Esophagus mucosa (tissue), 1 donor: Measurements from ENCODE around the gene RERE. TPM values are rescaled to one million over a fixed set of nuclear protein-coding genes. Genes with fewer than 3 reads are reported as not detected.

Source experiments
- ATAC-seq: fragments of 200-7000 bp; cut with Tn5 transposase; one replicate; pipeline ENCODE4 v1.9.1; 2020
- total RNA-seq: library from RNA; stranded (reverse); gene quantifications from one replicate; pipeline ENCODE4 v1.2.4, GENCODE V29; 2023
- donor health status: DM: yes; HTN: yes; CAD: no.

The RERE gene
- total RNA-seq, 1 donor from 2014 or later, result 33.0 TPM

DNA sequence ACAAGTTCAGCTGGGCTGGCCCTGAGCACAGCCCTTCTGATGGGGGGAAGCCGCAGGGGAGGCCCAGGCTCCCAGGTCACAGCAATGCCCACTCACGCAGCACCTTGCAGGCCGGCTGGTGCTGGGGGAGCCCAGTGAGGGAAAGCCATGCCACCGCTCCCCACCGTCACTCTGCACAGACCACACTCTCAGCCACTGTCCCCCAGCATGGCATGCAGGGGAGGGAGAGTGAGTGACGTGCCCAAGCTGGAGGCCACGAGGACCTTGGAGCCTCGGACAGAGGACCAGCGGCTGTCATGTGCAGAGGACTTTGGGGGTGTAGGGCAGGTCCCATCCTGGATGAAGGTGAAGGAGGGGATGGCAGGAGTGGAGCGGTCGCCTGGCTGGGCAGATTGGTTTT is 474.4 kb downstream of the RERE start:
- ATAC-seq, result peak; percentile 14

DNA sequence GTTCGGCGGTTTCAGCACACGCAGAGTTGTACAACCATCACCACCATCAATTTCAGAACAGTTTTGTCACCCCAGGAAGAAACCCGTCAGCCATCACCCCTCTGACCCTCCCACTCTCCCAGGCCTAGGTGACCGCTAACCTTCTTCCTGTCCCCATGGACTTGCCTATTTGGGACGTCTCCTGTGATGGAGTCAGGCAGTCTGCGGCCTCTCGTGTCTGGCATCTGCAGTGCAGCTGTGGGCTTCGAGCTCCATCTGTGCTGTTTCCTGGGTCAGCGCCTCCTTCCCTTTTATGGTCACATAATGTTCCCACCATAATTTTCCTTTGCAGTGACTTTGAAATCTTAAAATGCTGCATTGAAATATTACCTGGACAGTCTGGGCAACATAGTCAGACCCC is 475.1 kb downstream of the RERE start:
- ATAC-seq, result no peak

DNA sequence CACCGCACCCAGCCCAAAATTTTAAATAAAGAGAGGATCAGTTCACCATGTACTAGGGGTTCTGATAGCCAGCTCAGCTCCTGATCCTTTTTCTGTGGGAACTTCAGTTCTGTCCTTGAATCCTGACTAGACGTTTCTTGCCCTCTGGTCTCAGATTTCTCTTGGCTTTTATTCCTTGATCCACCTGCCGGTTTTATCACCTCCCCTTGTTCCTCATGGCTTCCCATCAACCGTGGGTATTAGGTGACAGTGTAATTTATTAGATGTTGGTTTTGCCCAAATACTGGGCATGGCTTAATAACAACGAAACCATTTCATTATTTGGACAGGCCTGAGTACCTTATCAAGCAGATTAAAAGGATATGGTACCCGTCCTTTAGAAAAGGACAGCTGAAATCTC is 477.0 kb downstream of the RERE start:
- ATAC-seq, result no peak

GRCh38 chr1:8339203-8339600 is 478.2 kb downstream of the RERE start:
- no peak for ATAC-seq

DNA sequence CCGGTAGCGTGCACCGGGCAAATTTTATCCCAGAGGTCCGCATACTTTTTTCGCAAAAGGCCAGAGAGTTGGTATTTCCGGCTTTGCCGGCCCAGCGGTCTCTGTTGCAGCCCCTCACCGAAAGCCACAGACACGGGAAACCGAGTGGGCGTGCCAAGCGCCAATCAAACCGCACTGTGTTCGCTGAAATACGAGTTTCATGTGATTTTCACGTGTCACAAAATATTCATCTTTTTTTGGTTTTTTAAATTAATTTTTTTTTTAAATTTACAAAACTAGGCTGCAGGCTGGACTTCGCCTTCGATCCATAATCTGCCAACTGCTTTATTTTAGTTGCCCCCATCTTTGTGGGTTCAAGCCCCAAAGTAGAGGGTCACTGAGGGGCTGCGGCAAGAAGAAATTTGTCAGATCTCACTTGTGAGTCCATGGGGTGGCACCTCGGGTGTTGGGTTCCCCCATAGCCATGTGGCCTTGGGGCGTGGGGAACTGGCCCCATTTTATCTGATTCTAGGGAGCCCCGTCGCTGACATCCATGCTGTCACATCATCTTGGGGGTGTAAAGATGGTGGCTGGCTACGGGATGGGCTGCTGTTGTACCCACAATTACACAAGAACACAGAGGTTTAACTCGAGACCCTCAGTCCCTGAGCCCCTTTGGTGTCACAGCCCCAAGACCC is 478.8 kb downstream of the RERE start:
- ATAC-seq, result no peak

DNA sequence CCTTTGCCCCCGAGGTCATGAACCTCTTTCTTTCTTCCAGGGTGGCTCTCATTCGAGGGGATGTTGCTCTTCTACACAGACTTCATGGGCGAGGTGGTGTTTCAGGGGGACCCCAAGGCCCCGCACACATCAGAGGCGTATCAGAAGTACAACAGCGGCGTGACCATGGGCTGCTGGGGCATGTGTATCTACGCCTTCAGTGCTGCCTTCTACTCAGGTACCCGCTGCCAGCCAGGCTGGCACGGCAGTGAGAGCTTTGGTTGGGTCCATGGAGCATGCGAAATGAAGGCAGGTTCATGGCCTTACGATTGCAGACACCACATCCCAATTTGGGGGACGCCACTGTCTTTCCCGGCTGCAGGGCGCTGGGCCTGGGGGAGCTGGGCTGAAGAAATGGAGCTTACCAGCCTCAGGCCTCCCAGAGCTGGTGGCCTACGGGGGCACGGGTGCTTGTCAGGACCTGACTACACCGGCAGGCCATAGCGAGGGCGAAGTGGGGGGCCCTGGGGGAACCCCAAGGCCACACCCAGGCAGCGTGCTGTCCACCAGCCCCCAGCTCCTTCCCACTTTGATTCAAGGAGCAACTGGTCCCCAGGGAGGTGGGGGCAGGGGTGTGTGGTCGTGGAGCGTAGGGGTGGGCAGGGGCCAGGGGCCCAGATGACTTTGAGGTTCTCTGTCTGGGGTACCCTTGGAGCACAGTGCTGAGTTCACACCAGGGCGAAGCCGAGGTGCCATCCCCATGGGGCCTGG is 479.5 kb downstream of the RERE start:
- ATAC-seq, result peak; percentile 20

DNA sequence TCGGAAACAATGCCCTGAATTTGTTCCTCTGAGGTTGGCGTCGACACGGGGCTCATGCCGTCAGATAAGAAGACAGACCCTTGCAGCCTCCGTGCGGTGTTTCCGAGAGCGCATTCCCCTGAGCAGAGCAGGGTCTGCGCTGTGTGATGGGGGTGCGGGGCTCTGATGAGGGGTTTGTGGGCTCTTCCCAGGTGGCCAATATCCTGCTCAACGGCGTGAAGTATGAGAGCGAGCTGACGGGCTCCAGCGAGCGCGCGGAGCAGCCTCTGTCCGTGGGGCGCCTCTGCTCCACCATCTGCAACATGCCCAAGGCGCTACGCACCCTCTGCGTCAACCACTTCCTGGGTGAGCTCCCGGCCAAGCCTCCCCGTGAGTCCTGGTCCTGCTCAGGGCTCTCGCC is 482.2 kb downstream of the RERE start:
- no peak for ATAC-seq

- no peak for ATAC-seq
Observed at GRCh38 chr1:8334106-8334851, 483.2 kb downstream of the RERE start.

DNA sequence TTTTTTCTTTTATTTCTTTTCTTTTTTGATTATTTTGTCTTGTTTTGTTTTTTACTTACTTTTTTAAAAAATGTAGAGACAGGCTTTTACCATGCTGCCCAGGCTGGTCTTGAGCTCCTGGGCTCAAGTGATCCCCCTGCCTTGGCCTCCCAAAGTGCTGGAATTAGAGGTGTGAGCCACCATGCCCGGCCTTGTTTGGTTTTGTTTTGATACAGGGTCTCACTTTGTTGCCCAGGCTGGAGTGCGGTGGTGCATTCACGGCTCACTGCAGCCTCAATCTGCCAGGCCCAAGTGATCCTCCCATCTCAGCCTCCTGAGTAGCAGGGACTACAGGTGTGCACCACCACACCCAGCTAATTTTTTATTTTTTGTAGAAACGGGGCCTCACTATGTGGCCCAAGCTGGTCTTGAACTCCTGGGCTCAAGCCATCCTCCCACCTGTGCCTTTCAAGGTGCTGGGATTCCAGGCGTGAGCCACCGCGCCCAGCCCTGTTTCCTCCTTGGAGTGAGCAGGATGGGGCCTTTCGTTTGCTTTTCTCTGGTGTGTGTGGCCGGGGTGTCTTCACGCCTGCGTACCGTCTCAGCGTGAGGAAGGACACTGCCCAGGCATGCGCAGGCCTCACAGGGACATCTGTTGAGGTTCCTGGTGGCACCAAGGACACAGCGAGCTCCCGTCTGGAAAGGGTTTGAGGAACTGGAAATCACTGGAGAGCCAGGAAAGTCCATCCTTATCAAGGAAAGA is 484.0 kb downstream of the RERE start:
- ATAC-seq, result no peak

DNA sequence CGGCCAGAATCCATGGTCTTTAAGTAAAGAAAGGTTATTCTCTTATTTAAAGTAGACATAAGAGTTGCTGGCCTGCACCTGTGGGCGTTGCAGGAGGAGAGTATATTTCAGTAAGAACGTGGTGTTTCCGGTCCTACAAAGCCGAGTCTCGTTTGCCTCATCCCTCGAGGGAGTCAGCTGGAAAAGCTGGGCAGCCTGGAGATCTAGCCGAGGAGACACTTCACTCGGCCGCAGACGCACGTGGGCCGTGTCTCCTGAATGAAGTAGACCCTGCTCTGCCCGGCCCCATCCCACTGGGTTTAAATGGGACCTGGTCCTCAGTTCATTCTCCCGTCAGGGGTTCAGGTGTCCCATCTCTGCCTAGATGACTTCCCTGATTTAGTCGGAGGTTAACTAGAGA is 484.6 kb downstream of the RERE start:
- ATAC-seq, result no peak

DNA sequence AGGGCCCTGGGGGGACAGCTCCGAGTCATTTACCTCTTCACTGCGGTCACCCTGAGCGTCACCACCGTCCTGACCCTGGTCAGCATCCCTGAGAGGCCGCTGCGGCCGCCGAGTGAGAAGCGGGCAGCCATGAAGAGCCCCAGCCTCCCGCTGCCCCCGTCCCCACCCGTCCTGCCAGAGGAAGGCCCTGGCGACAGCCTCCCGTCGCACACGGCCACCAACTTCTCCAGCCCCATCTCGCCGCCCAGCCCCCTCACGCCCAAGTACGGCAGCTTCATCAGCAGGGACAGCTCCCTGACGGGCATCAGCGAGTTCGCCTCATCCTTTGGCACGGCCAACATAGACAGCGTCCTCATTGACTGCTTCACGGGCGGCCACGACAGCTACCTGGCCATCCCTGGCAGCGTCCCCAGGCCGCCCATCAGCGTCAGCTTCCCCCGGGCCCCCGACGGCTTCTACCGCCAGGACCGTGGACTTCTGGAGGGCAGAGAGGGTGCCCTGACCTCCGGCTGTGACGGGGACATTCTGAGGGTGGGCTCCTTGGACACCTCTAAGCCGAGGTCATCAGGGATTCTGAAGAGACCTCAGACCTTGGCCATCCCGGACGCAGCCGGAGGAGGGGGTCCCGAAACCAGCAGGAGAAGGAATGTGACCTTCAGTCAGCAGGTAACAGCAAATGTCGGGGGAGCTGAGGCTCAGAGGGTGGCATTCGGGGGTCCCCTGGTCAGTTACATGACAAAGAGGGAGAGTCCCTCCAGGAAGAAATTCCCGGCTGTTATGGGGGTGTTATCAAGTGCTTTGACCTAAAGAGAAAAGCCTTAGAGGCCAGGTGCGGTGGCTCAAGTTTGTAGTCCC is 486.9 kb downstream of the RERE start:
- ATAC-seq, result no peak

- no peak for ATAC-seq
Observed at GRCh38 chr1:8329858-8330257, 487.6 kb downstream of the RERE start.

DNA sequence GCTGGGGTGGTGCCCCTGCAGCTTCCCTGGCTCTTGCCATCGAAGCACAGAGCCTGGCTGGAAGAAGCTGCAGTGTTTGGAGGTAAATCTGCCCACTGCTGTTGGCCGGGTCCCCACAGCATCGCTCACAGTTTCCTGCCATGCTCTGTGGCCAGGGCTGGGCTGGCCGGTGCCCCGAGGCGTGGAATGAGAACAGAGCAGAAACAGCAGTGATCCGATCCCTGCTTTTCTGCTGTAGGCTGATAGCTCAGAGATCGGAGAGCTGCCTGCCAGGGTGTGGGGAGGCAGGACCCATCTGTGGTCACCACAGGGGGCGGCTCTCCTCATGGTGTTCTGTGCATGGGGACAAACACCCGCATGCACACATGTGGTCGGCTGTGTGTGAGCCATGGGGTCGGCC is 488.0 kb downstream of the RERE start:
- ATAC-seq, result no peak

DNA sequence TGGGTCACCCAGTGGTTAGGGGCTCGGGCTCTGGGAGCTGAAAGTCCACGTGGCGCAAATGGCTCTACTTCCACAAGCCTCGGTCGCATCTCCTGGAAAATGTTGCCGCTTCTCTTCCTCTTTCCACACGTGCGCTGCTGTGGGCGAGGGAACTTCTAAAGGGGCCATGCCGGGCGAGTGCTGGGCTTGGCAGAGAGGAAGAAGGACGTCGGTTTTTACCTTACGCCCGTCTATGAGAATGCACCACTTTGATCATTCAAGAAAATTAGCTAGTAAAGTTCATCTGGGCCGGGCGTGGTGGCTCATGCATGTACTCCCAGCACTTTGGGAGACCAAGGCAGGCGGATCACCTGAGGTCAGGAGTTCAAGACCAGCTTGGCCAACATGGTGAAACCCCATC is 489.2 kb downstream of the RERE start:
- ATAC-seq, result no peak

GRCh38 chr1:8326265-8326664 is 491.2 kb downstream of the RERE start:
- no peak for ATAC-seq

DNA sequence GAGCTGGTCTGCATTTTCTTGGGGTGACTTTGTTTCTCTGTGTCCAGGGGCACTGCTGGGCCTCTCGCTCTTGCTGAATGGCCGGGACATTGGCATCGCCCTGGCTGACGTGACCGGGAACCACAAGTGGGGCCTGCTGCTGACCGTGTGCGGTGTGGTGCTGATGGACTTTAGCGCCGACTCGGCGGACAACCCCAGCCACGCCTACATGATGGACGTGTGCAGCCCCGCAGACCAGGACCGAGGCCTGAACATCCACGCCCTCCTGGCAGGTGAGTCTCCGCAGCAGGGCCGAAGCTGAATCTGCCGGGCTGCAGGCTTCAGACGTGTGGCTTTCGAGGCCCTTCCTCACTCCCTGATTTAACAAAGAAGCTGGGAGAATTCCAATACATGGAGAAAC is 491.7 kb downstream of the RERE start:
- no peak for ATAC-seq

DNA sequence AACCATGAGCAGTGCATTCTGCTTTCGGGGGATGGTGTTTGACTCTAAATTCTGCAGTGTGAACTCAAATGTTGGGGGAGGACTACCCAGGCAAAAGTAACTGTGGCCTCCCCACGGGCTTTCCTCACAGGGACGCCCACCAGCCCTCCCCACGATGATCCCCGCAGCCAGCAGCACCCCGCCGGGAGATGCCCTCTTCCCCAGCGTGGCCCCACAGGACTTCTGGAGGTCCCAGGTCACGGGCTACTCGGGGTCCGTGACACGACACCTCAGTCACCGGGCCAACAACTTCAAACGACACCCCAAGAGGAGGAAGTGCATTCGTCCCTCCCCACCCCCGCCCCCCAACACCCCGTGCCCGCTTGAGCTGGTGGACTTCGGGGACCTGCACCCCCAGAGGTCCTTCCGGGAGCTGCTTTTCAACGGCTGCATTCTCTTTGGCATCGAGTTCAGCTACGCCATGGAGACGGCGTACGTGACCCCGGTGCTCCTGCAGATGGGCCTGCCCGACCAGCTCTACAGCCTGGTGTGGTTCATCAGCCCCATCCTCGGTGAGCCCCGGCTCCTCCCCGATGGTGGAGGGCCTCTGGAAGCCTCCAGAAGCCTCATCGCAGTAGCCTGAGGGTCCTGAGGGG is 493.1 kb downstream of the RERE start:
- ATAC-seq, result no peak

DNA sequence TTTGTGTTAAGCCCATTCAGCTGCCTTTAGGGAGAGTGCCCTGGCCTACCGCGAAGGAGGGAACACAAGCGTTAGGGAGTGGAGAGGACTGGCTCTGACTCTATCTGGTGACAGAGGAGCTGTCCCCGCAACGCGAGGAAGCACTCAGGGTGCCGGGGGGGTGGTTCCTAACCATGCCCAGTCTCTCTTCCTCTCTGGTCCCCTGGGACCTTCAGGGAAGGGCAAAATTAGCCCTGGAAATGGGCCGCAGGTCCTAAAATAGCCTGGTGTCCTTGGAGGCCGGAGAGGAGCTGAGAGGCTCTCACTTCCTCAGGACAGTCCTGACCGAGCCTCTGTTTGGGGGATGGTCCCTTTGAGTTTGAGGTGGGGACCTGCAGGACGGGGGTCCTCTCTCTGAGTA is 493.7 kb downstream of the RERE start:
- ATAC-seq, result peak; percentile 42

DNA sequence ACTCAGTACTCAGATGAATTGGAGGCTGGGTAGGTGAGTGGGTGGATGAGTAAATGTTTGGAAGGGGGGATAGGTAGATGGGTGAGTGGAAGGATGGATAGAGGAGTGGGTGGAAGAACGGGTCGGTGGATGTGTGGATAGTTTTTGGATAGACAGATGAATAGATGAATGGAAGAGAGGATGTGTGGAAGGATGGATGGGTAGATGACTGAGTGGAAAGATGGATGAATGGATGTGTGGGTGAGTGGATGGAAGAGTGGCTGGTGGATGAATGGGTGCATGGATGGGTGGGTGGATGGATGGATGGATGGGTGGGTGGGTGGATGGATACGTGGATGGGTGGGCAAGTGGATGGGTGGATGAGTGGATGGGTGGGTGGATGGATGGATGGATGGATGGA is 495.8 kb downstream of the RERE start:
- no peak for ATAC-seq

DNA sequence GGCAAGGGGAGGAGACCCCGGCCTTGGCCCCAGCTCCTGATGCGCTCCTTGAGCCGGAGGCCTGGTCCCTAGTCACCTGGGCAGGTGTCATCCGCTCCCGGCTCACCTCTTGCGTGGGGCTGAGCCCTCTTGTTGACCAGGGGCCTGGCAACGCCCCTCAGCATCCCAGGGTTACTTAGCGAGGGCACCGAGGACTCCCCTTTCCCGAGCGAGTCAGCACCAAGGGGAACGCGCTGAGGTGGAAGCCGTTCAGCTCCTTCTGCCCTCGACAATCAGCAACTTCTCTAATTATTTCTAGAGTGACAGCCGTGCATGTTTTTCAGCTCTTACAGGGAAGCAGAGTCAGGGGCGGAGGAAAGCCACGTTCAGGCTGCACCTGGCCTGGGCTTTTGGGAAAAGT is 499.0 kb downstream of the RERE start:
- ATAC-seq, result no peak

- peak; percentile 78 for ATAC-seq
Observed at GRCh38 chr1:8317647-8318381, 499.6 kb downstream of the RERE start, which contains the start of gene SLC45A1. SLC45A1 (plus strand) TSS chr1:8318114; CDS start chr1:8324330, 6,216 bp downstream.
